Hepatocyte (in vitro differentiated cells): ENCODE measurements around the gene S100A7A.

Experiments used
- EZH2 ChIP-seq: fragments of 200-600 bp; sonication (generic); IDR thresholded peaks from 2 replicates; pipeline ENCODE4 v1.6.1; 2016; ENCODE audit warnings: antibody characterized with exemption, mild to moderate bottlenecking, borderline replicate concordance
- TF ChIP-seq, protein P1 (sequence below): fragments of 200-600 bp; sonication (generic); IDR thresholded peaks from 2 replicates; pipeline ENCODE4 v1.5.1; 2016; ENCODE audit warnings: antibody characterized with exemption, mild to moderate bottlenecking; ENCODE audit not compliant: poor library complexity

DNA sequence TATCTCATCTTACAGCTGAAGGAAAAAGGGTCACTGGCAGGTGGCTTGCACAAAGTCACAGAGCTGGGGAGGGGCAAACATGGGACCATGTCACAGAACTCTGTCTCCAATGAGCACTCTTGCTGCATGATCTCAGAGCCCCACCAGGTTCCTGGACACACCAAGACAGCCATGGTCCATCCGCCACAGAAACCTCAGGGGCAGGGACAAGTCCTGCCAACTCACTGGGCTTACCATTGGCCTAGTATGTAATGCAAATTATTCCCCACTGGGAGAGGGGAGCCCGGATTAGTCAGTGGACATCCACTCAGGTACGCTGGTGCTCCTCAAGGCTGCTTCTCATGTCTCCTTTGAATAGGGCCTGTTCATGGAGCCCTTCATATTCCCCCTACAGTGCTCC lies 14.2 kb downstream of the S100A7A start:
- TF ChIP-seq, protein P1, sequence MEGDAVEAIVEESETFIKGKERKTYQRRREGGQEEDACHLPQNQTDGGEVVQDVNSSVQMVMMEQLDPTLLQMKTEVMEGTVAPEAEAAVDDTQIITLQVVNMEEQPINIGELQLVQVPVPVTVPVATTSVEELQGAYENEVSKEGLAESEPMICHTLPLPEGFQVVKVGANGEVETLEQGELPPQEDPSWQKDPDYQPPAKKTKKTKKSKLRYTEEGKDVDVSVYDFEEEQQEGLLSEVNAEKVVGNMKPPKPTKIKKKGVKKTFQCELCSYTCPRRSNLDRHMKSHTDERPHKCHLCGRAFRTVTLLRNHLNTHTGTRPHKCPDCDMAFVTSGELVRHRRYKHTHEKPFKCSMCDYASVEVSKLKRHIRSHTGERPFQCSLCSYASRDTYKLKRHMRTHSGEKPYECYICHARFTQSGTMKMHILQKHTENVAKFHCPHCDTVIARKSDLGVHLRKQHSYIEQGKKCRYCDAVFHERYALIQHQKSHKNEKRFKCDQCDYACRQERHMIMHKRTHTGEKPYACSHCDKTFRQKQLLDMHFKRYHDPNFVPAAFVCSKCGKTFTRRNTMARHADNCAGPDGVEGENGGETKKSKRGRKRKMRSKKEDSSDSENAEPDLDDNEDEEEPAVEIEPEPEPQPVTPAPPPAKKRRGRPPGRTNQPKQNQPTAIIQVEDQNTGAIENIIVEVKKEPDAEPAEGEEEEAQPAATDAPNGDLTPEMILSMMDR: no peak
- TF ChIP-seq EZH2: no peak
